ENCODE results near the gene DLG2.
"Not testable (repeated sequence)": the region's sequence is repeated elsewhere in the genome, so short reads cannot be mapped to it uniquely, and the experiment has no call there.

Gene DLG2

GRCh38 chr11:85295694-85296271, 331.4 kb downstream of the DLG2 start:
- no peak overlapping the region for H3K4me3 ChIP-seq (ENCODE audit: control insufficient read depth in 1 of 7, extremely low read depth in 1 of 7, insufficient read depth in 4 of 7, low read depth in 2 of 7, low read length in 6 of 7)
- H3K4me1 ChIP-seq (ENCODE audit: control extremely low read depth in 1 of 4, control insufficient read depth in 4 of 4, insufficient read depth in 4 of 4, low read length in 3 of 4): no peaks in the 10 kb centered on the region
- DNase-seq: no peak
- H3K36me3 ChIP-seq (ENCODE audit: control insufficient read depth in 4 of 4, insufficient read depth in 4 of 4, low read length in 3 of 4): no peaks in the 10 kb centered on the region
- no CpG with 5 or more reads among the region's 1 CpG for WGBS (ENCODE audit: insufficient coverage)
- no peaks in the 10 kb centered on the region for H3K9me3 ChIP-seq (ENCODE audit: control extremely low read depth in 1 of 5, control insufficient read depth in 4 of 5, insufficient read depth in 2 of 5, low read depth in 1 of 5, low read length in 4 of 5)
- POLR2A ChIA-PET: interaction anchor here (0.6 kb wide), 1 partner anchor 10 kb away, joined by 3 read pairs; no protein-coding TSS in a partner anchor
- no peak overlapping the region for H3K27ac ChIP-seq (ENCODE audit: insufficient read depth in 1 of 2, low read depth in 1 of 2, low read length in 2 of 2, poor library complexity in 1 of 2, severe bottlenecking in 2 of 2)
- H3K27me3 ChIP-seq (replicated peaks in 2 of 5; ENCODE audit: control insufficient read depth in 4 of 5, insufficient read depth in 5 of 5, low read length in 4 of 5): no peaks in the 10 kb centered on the region
- CTCF ChIA-PET: no interaction called here

- ChIA-PET CTCF (no interaction called here), POLR2A (interaction anchor here (0.6 kb wide), 1 partner anchor 45 kb away, joined by 4 read pairs; no protein-coding TSS in a partner anchor)
- no peak overlapping the region for H3K4me3 ChIP-seq (ENCODE audit: control insufficient read depth in 1 of 7, extremely low read depth in 1 of 7, insufficient read depth in 4 of 7, low read depth in 2 of 7, low read length in 6 of 7)
- WGBS (ENCODE audit: insufficient coverage): 76% methylated on average over 3 of the region's 4 CpGs
- peaks cover 0 to 13% (median 0%) of the 10 kb centered on the region in 4 experiments for H3K4me1 ChIP-seq (ENCODE audit: control extremely low read depth in 1 of 4, control insufficient read depth in 4 of 4, insufficient read depth in 4 of 4, low read length in 3 of 4)
- H3K27ac ChIP-seq (ENCODE audit: insufficient read depth in 1 of 2, low read depth in 1 of 2, low read length in 2 of 2, poor library complexity in 1 of 2, severe bottlenecking in 2 of 2): no peak overlapping the region
- H3K9me3 ChIP-seq (ENCODE audit: control extremely low read depth in 1 of 5, control insufficient read depth in 4 of 5, insufficient read depth in 2 of 5, low read depth in 1 of 5, low read length in 4 of 5): peaks cover 0 to 2% (median 0%) of the 10 kb centered on the region in 5 experiments
- peak in 1 of 3 donors; percentile 1 for DNase-seq
- H3K27me3 ChIP-seq (replicated peaks in 2 of 5; ENCODE audit: control insufficient read depth in 4 of 5, insufficient read depth in 5 of 5, low read length in 4 of 5): no peaks in the 10 kb centered on the region
- no peaks in the 10 kb centered on the region for H3K36me3 ChIP-seq (ENCODE audit: control insufficient read depth in 4 of 4, insufficient read depth in 4 of 4, low read length in 3 of 4)
These were observed 345.6 kb downstream of the DLG2 start for GRCh38 chr11:85281550-85281949.

GRCh38 chr11:85279267-85279666, 347.9 kb downstream of the DLG2 start:
- Histone ChIP-seq H3K27ac (ENCODE audit: insufficient read depth in 1 of 2, low read depth in 1 of 2, low read length in 2 of 2, poor library complexity in 1 of 2, severe bottlenecking in 2 of 2) (no peak overlapping the region), H3K27me3 (replicated peaks in 2 of 5; ENCODE audit: control insufficient read depth in 4 of 5, insufficient read depth in 5 of 5, low read length in 4 of 5) (no peaks in the 10 kb centered on the region), H3K9me3 (ENCODE audit: control extremely low read depth in 1 of 5, control insufficient read depth in 4 of 5, insufficient read depth in 2 of 5, low read depth in 1 of 5, low read length in 4 of 5) (peaks cover 0 to 2% (median 0%) of the 10 kb centered on the region in 5 experiments), H3K36me3 (ENCODE audit: control insufficient read depth in 4 of 4, insufficient read depth in 4 of 4, low read length in 3 of 4) (no peaks in the 10 kb centered on the region), H3K4me3 (ENCODE audit: control insufficient read depth in 1 of 7, extremely low read depth in 1 of 7, insufficient read depth in 4 of 7, low read depth in 2 of 7, low read length in 6 of 7) (no peak overlapping the region), H3K4me1 (ENCODE audit: control extremely low read depth in 1 of 4, control insufficient read depth in 4 of 4, insufficient read depth in 4 of 4, low read length in 3 of 4) (peaks cover 0 to 13% (median 0%) of the 10 kb centered on the region in 4 experiments)
- ChIA-PET CTCF (no interaction called here), POLR2A (no interaction called here)
- DNase-seq: no peak
- no CpG with 5 or more reads among the region's 1 CpG for WGBS (ENCODE audit: insufficient coverage)

GRCh38 chr11:85277693-85278092, 349.5 kb downstream of the DLG2 start:
- Histone ChIP-seq H3K4me3 (ENCODE audit: control insufficient read depth in 1 of 7, extremely low read depth in 1 of 7, insufficient read depth in 4 of 7, low read depth in 2 of 7, low read length in 6 of 7) (no peak overlapping the region), H3K4me1 (ENCODE audit: control extremely low read depth in 1 of 4, control insufficient read depth in 4 of 4, insufficient read depth in 4 of 4, low read length in 3 of 4) (peaks cover 0 to 13% (median 0%) of the 10 kb centered on the region in 4 experiments), H3K9me3 (ENCODE audit: control extremely low read depth in 1 of 5, control insufficient read depth in 4 of 5, insufficient read depth in 2 of 5, low read depth in 1 of 5, low read length in 4 of 5) (peaks cover 0 to 2% (median 0%) of the 10 kb centered on the region in 5 experiments), H3K27ac (ENCODE audit: insufficient read depth in 1 of 2, low read depth in 1 of 2, low read length in 2 of 2, poor library complexity in 1 of 2, severe bottlenecking in 2 of 2) (no peak overlapping the region), H3K36me3 (ENCODE audit: control insufficient read depth in 4 of 4, insufficient read depth in 4 of 4, low read length in 3 of 4) (no peaks in the 10 kb centered on the region), H3K27me3 (replicated peaks in 2 of 5; ENCODE audit: control insufficient read depth in 4 of 5, insufficient read depth in 5 of 5, low read length in 4 of 5) (no peaks in the 10 kb centered on the region)
- ChIA-PET POLR2A (no interaction called here), CTCF (no interaction called here)
- no peak for DNase-seq
- 88% methylated on average over 2 of the region's 2 CpGs for WGBS (ENCODE audit: insufficient coverage)

GRCh38 chr11:85276332-85276731, 350.8 kb downstream of the DLG2 start:
- Histone ChIP-seq H3K27ac (ENCODE audit: insufficient read depth in 1 of 2, low read depth in 1 of 2, low read length in 2 of 2, poor library complexity in 1 of 2, severe bottlenecking in 2 of 2) (no peak overlapping the region), H3K27me3 (replicated peaks in 2 of 5; ENCODE audit: control insufficient read depth in 4 of 5, insufficient read depth in 5 of 5, low read length in 4 of 5) (no peaks in the 10 kb centered on the region), H3K4me1 (ENCODE audit: control extremely low read depth in 1 of 4, control insufficient read depth in 4 of 4, insufficient read depth in 4 of 4, low read length in 3 of 4) (peaks cover 0 to 13% (median 0%) of the 10 kb centered on the region in 4 experiments), H3K9me3 (ENCODE audit: control extremely low read depth in 1 of 5, control insufficient read depth in 4 of 5, insufficient read depth in 2 of 5, low read depth in 1 of 5, low read length in 4 of 5) (peaks cover 0 to 5% (median 0%) of the 10 kb centered on the region in 5 experiments), H3K4me3 (ENCODE audit: control insufficient read depth in 1 of 7, extremely low read depth in 1 of 7, insufficient read depth in 4 of 7, low read depth in 2 of 7, low read length in 6 of 7) (no peak overlapping the region), H3K36me3 (ENCODE audit: control insufficient read depth in 4 of 4, insufficient read depth in 4 of 4, low read length in 3 of 4) (no peaks in the 10 kb centered on the region)
- ChIA-PET CTCF (no interaction called here), POLR2A (no interaction called here)
- no CpG with 5 or more reads among the region's 2 CpGs for WGBS (ENCODE audit: insufficient coverage)
- no peak for DNase-seq

- H3K27ac ChIP-seq (ENCODE audit: insufficient read depth in 1 of 2, low read depth in 1 of 2, low read length in 2 of 2, poor library complexity in 1 of 2, severe bottlenecking in 2 of 2); H3K4me3 ChIP-seq (ENCODE audit: control insufficient read depth in 1 of 7, extremely low read depth in 1 of 7, insufficient read depth in 4 of 7, low read depth in 2 of 7, low read length in 6 of 7); CTCF ChIA-PET; POLR2A ChIA-PET; H3K9me3 ChIP-seq (ENCODE audit: control extremely low read depth in 1 of 5, control insufficient read depth in 4 of 5, insufficient read depth in 2 of 5, low read depth in 1 of 5, low read length in 4 of 5); H3K27me3 ChIP-seq (replicated peaks in 2 of 5; ENCODE audit: control insufficient read depth in 4 of 5, insufficient read depth in 5 of 5, low read length in 4 of 5); DNase-seq; H3K36me3 ChIP-seq (ENCODE audit: control insufficient read depth in 4 of 4, insufficient read depth in 4 of 4, low read length in 3 of 4); H3K4me1 ChIP-seq (ENCODE audit: control extremely low read depth in 1 of 4, control insufficient read depth in 4 of 4, insufficient read depth in 4 of 4, low read length in 3 of 4): not testable (repeated sequence)
- 100% methylated on average over 1 of the region's 2 CpGs for WGBS (ENCODE audit: insufficient coverage)
These were observed 356.8 kb downstream of the DLG2 start for GRCh38 chr11:85270315-85270714.

GRCh38 chr11:85269109-85269508, 358.0 kb downstream of the DLG2 start:
- no peak overlapping the region for H3K27ac ChIP-seq (ENCODE audit: insufficient read depth in 1 of 2, low read depth in 1 of 2, low read length in 2 of 2, poor library complexity in 1 of 2, severe bottlenecking in 2 of 2)
- CTCF ChIA-PET: no interaction called here
- DNase-seq: no peak

More at GRCh38 chr11:85269109-85269508, 358.0 kb downstream of the DLG2 start:
- Histone ChIP-seq H3K4me3 (ENCODE audit: control insufficient read depth in 1 of 7, extremely low read depth in 1 of 7, insufficient read depth in 4 of 7, low read depth in 2 of 7, low read length in 6 of 7) (no peak overlapping the region), H3K4me1 (ENCODE audit: control extremely low read depth in 1 of 4, control insufficient read depth in 4 of 4, insufficient read depth in 4 of 4, low read length in 3 of 4) (peaks cover 0 to 8% (median 1%) of the 10 kb centered on the region in 4 experiments), H3K9me3 (ENCODE audit: control extremely low read depth in 1 of 5, control insufficient read depth in 4 of 5, insufficient read depth in 2 of 5, low read depth in 1 of 5, low read length in 4 of 5) (peaks cover 0 to 5% (median 0%) of the 10 kb centered on the region in 5 experiments), H3K36me3 (ENCODE audit: control insufficient read depth in 4 of 4, insufficient read depth in 4 of 4, low read length in 3 of 4) (no peaks in the 10 kb centered on the region), H3K27me3 (replicated peaks in 2 of 5; ENCODE audit: control insufficient read depth in 4 of 5, insufficient read depth in 5 of 5, low read length in 4 of 5) (no peaks in the 10 kb centered on the region)
- POLR2A ChIA-PET: no interaction called here

Data from common myeloid progenitor, CD34-positive (primary cell).